Keratinocyte (primary cell): ENCODE measurements around the gene ZMIZ1. TPM values are rescaled to one million over a fixed set of nuclear protein-coding genes. Genes with fewer than 3 reads are reported as not detected.

Experiments
- DNase-seq: peaks from one replicate; pipeline ENCODE4 v3.0.0-alpha.2; 2011; ENCODE audit warnings: low read depth, missing footprints, low spot score
- FAIRE-seq: peaks from 2 replicates; lab custom pipeline; 2011; peaks lifted over from hg19 to GRCh38; lab: Jason Lieb, UNC
- H2AFZ ChIP-seq: 2 replicates; pipeline ENCODE4 v1.6.0; 2012; ENCODE audit warnings: low read length, control low read depth, inconsistent platforms; ENCODE audit not compliant: control insufficient read depth
- H3K27ac ChIP-seq: 2 replicates; pipeline ENCODE4 v1.5.1; 2011; ENCODE audit warnings: low read length; ENCODE audit not compliant: control insufficient read depth, insufficient read depth
- H3K27me3 ChIP-seq: 3 replicates; pipeline ENCODE4 v1.6.0; 2011; ENCODE audit warnings: low read length; ENCODE audit not compliant: control insufficient read depth, insufficient read depth; ENCODE audit errors: extremely low read depth
- H3K36me3 ChIP-seq, 2 experiments: 2 replicates in 1 of 2; 3 replicates in 1 of 2; pipeline ENCODE4 v1.5.1; 2011; ENCODE audit warnings: low read length in 2 of 2, mild to moderate bottlenecking in 1 of 2; ENCODE audit not compliant: control insufficient read depth in 2 of 2, insufficient read depth in 2 of 2; ENCODE audit errors: extremely low read depth in 1 of 2
- H3K4me1 ChIP-seq: 3 replicates; pipeline ENCODE4 v1.5.1; 2011; ENCODE audit warnings: low read length; ENCODE audit not compliant: control insufficient read depth, insufficient read depth; ENCODE audit errors: extremely low read depth
- H3K4me2 ChIP-seq: 3 replicates; pipeline ENCODE4 v1.6.0; 2011; ENCODE audit warnings: low read depth, low read length; ENCODE audit not compliant: control insufficient read depth, insufficient read depth; ENCODE audit errors: extremely low read depth
- H3K4me3 ChIP-seq, 3 experiments: fragments of 200-600 bp in 1 of 3; sonication (generic) in 1 of 3; 2 replicates in 2 of 3; 3 replicates in 1 of 3; pipeline ENCODE4 v1.5.1; 2011 to 2016; ENCODE audit warnings: low read length in 3 of 3, mild to moderate bottlenecking in 3 of 3, control low read depth in 2 of 3, inconsistent platforms in 1 of 3, low read depth in 1 of 3, mixed read lengths in 1 of 3, mixed run types in 1 of 3, moderate library complexity in 1 of 3; ENCODE audit not compliant: control insufficient read depth in 2 of 3, insufficient read depth in 2 of 3; ENCODE audit errors: extremely low read depth in 1 of 3
- H3K79me2 ChIP-seq: 2 replicates; pipeline ENCODE4 v1.6.0; 2012; ENCODE audit warnings: low read length; ENCODE audit not compliant: control insufficient read depth, insufficient read depth
- H3K9ac ChIP-seq: 3 replicates; pipeline ENCODE4 v1.6.0; 2011; ENCODE audit warnings: low read length; ENCODE audit not compliant: control insufficient read depth, insufficient read depth; ENCODE audit errors: extremely low read depth
- H3K9me1 ChIP-seq: 3 replicates; pipeline ENCODE4 v1.6.0; 2011; ENCODE audit warnings: low read length; ENCODE audit not compliant: control insufficient read depth, insufficient read depth; ENCODE audit errors: extremely low read depth
- H3K9me3 ChIP-seq: 2 replicates; pipeline ENCODE4 v1.5.1; 2012; ENCODE audit warnings: low read depth, low read length; ENCODE audit not compliant: control insufficient read depth
- H4K20me1 ChIP-seq: 3 replicates; pipeline ENCODE4 v1.6.0; 2011; ENCODE audit warnings: low read length; ENCODE audit not compliant: control insufficient read depth, insufficient read depth; ENCODE audit errors: extremely low read depth
- EZH2 ChIP-seq: IDR thresholded peaks from one replicate; pipeline ENCODE4 v1.6.1; 2012; ENCODE audit warnings: inconsistent platforms, mild to moderate bottlenecking, low read length, moderate library complexity
- dilution Hi-C: fragments of 300-500 bp; cut with MboI; formaldehyde crosslinking; loops from one replicate; pipeline ENCODE4 v1.7.0; 2020; ENCODE audit warnings: low sequenced_read_pairs; ENCODE audit not compliant: extremely low pct_ligation_motif_present
- polyA plus RNA-seq, 5 experiments: library from polyadenylated mRNA; depleted of rRNA in 3 of 5; stranded (reverse) in 3 of 5; stranded (forward) in 1 of 5; unstranded in 1 of 5; fragments of >200 nt; gene quantifications; 1 replicate in 1 of 5; 2 replicates in 3 of 5; 3 replicates in 1 of 5; pipeline versions ENCODE4 v1.2.1 to v1.2.3, GENCODE V29; 2011 to 2012; ENCODE audit warnings: missing spikeins in 2 of 5, low read depth in 1 of 5, low replicate concordance in 1 of 5
- TF ChIP-seq, protein P1 (sequence below), 3 experiments: IDR thresholded peaks in 1 of 3; conservative IDR thresholded peaks in 1 of 3; optimal IDR thresholded peaks in 1 of 3; 2 replicates in 2 of 3; 3 replicates in 1 of 3; pipeline versions ENCODE3 to v1.5.1; 2011; ENCODE audit warnings: low read length in 3 of 3, mild to moderate bottlenecking in 3 of 3, moderate library complexity in 2 of 3, control low read depth in 1 of 3, inconsistent platforms in 1 of 3; ENCODE audit not compliant: insufficient read depth in 2 of 3; ENCODE audit errors: extremely low read depth in 1 of 3

The ZMIZ1 gene
- polyA plus RNA-seq, 1 donor (not counting 4 experiments of a cell fraction or from before 2014, with no cell fraction given): 1.8 TPM

DNA sequence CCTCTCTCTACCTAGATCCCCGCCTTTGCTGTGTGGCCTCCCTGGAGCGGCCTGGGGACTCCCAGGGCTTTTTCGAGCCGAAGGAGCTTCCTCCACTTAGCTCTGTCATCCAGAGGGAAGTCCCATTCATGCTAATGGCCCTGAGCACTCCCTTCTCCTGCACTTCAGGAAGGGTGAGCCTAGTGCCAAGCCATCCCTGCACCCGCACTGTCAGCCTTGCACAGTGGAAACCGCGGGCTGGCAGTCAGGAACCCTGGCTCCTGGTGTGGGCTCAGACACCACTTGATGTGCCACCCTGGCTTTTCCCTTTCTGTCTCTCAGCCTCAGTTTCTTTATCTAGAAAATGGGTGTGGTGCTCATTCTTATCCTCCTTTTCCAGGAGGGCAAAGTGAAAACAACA, 131.6 kb downstream of the ZMIZ1 start:
- Histone ChIP-seq H3K27me3 (no peaks in the 10 kb centered on the region), H3K27ac (no peak overlapping the region), H3K9ac (no peak overlapping the region), H3K4me3 (no peak overlapping the region), H3K9me1 (no peaks in the 10 kb centered on the region), H2AFZ (no peak overlapping the region), H3K4me2 (no peak overlapping the region), H3K79me2 (no peaks in the 10 kb centered on the region), H3K4me1 (peaks cover under 1% of the 10 kb centered on the region), H4K20me1 (peaks cover 2% of the 10 kb centered on the region), H3K9me3 (no peaks in the 10 kb centered on the region), H3K36me3 (peaks cover 6 to 10% of the 10 kb centered on the region in 2 experiments)
- DNase-seq: no peak
- dilution Hi-C loops: no loop called here
- FAIRE-seq: no peak
- no peak for TF ChIP-seq EZH2
- TF ChIP-seq, protein P1, sequence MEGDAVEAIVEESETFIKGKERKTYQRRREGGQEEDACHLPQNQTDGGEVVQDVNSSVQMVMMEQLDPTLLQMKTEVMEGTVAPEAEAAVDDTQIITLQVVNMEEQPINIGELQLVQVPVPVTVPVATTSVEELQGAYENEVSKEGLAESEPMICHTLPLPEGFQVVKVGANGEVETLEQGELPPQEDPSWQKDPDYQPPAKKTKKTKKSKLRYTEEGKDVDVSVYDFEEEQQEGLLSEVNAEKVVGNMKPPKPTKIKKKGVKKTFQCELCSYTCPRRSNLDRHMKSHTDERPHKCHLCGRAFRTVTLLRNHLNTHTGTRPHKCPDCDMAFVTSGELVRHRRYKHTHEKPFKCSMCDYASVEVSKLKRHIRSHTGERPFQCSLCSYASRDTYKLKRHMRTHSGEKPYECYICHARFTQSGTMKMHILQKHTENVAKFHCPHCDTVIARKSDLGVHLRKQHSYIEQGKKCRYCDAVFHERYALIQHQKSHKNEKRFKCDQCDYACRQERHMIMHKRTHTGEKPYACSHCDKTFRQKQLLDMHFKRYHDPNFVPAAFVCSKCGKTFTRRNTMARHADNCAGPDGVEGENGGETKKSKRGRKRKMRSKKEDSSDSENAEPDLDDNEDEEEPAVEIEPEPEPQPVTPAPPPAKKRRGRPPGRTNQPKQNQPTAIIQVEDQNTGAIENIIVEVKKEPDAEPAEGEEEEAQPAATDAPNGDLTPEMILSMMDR (optimal IDR thresholded peaks at IDR 0.05 in 1 of 3, IDR thresholded peaks at IDR 0.05 in 1 of 3, conservative IDR thresholded peaks at IDR 0.05 in 1 of 3; ENCODE audit: extremely low read depth in 1 of 3, insufficient read depth in 2 of 3, low read length in 3 of 3): no peak

DNA sequence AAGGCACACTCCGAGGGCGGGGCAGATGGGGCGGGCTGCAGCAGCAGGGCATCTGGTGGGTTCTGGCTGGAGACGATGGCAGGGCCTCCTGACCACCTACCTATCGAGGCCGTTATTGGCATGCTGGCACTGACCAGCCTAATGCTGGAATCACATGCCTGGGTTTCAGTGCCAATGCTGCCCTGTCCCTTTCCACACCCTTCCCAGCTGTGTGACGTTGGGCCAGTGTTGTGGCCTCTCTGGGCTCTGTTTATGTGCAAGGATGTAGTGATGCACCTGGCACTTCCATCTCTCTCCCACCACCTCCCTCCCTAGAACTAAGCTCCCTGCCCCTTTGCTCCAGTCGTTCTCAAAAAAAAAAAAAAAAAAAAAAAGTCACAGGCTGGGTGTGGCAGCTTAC, 132.9 kb downstream of the ZMIZ1 start:
- Histone ChIP-seq H3K4me2 (no peak overlapping the region), H3K9me3 (no peaks in the 10 kb centered on the region), H4K20me1 (peaks cover 2% of the 10 kb centered on the region), H3K4me3 (no peak overlapping the region), H3K4me1 (no peaks in the 10 kb centered on the region), H3K27me3 (no peaks in the 10 kb centered on the region), H3K36me3 (peaks cover 4 to 6% of the 10 kb centered on the region in 2 experiments), H3K9ac (no peak overlapping the region), H3K9me1 (no peaks in the 10 kb centered on the region), H3K27ac (no peak overlapping the region), H3K79me2 (no peaks in the 10 kb centered on the region), H2AFZ (no peak overlapping the region)
- TF ChIP-seq, protein P1 (optimal IDR thresholded peaks at IDR 0.05 in 1 of 3, IDR thresholded peaks at IDR 0.05 in 1 of 3, conservative IDR thresholded peaks at IDR 0.05 in 1 of 3; ENCODE audit: extremely low read depth in 1 of 3, insufficient read depth in 2 of 3, low read length in 3 of 3): no peak
- TF ChIP-seq EZH2: no peak
- no peak for FAIRE-seq
- dilution Hi-C loops: no loop called here
- no peak for DNase-seq
